Stomach (tissue), 9 donors: Measurements from ENCODE around the gene ARFIP1. TPM values are rescaled to one million over a fixed set of nuclear protein-coding genes. Genes with fewer than 3 reads are reported as not detected.

Source experiments
- DNase-seq, 2 donors: peaks; one replicate each; pipeline versions ENCODE4 v3.0.0 to v3.0.0-alpha.2; 2013 to 2019
- H3K27ac ChIP-seq, 5 donors: fragments of 200-600 bp in 4 of 5; sonication (generic) in 4 of 5; one replicate each; pipeline ENCODE4 v1.5.1; 2013 to 2019; ENCODE audit warnings: mild to moderate bottlenecking in 1 of 5, moderate library complexity in 1 of 5
- H3K27me3 ChIP-seq, 3 donors: fragments of 200-600 bp; sonication (generic); one replicate each; pipeline ENCODE4 v1.5.1; 2017 to 2019; ENCODE audit warnings: mixed run types in 1 of 3
- H3K36me3 ChIP-seq, 4 donors: fragments of 200-600 bp; sonication (generic); 1 replicate in 3 of 4; 2 replicates in 1 of 4; pipeline ENCODE4 v1.5.1; 2016 to 2019
- H3K4me1 ChIP-seq, 4 donors: fragments of 200-600 bp; sonication (generic); one replicate each; pipeline ENCODE4 v1.5.1; 2016 to 2019
- H3K4me3 ChIP-seq, 4 donors: fragments of 200-600 bp; sonication (generic) in 3 of 4; one replicate each; pipeline ENCODE4 v1.5.1; 2016 to 2019; ENCODE audit warnings: mild to moderate bottlenecking in 1 of 4
- H3K9me3 ChIP-seq, 4 donors: fragments of 200-600 bp; sonication (generic); one replicate each; pipeline ENCODE4 v1.5.1; 2016 to 2019
- EP300 ChIP-seq: sonication (generic); formaldehyde crosslinking; IDR thresholded peaks from one replicate; pipeline ENCODE4 v1.6.1; 2017; ENCODE audit warnings: antibody characterized with exemption
- POLR2A ChIP-seq, 4 donors: fragments of 450-650 bp; IDR thresholded peaks; one replicate each; pipeline ENCODE4 v1.6.1; 2016; ENCODE audit warnings: antibody characterized with exemption in 4 of 4, control low read depth in 2 of 4, mild to moderate bottlenecking in 1 of 4, moderate library complexity in 1 of 4
- POLR2AphosphoS5 ChIP-seq, 3 donors: sonication (generic); formaldehyde crosslinking; IDR thresholded peaks; one replicate each; pipeline ENCODE4 v1.6.1; 2016; ENCODE audit warnings: antibody characterized with exemption in 3 of 3
- WGBS, 5 donors: extraction: QIAGEN DNeasy Blood & Tissue Kit in 3 of 5; methylation state at CpG; one replicate each; pipeline versions ENCODE4 v1.1.5 to v1.1.7; 2013 to 2018; 5-methylcytosine and 5-hydroxymethylcytosine counted together
- intact Hi-C: fragments of 100-400 bp; cut with DNase I; formaldehyde crosslinking; loops from one replicate; pipeline ENCODE4 v1.15.1; 2023; ENCODE audit warnings: low total_unique reads
- polyA plus RNA-seq, 3 donors: library from polyadenylated mRNA; stranded (reverse); fragments of 200-250 nt; gene quantifications; one replicate each; pipeline ENCODE4 v1.2.3, GENCODE V29; 2013
- total RNA-seq, 5 donors: library from RNA; depleted of rRNA; stranded (reverse); fragments of >200 nt; gene quantifications; one replicate each; pipeline versions ENCODE4 v1.1.0 to v1.2.3, GENCODE V29; 2014 to 2016
- TF ChIP-seq, protein P1 (sequence below), 7 experiments: fragments of 450-650 bp in 4 of 7; fragments of 200-600 bp in 3 of 7; sonication (generic) in 3 of 7; IDR thresholded peaks; one replicate each; pipeline ENCODE4 v1.5.1; 2016 to 2019; ENCODE audit warnings: antibody characterized with exemption in 7 of 7, control low read depth in 2 of 7, mild to moderate bottlenecking in 1 of 7
- donor health status: healthy with polysubstance abuse.
- donor health status: Bipolar disorder and iron deficiency.
- donor health status: healthy.

The ARFIP1 gene
- total and polyA plus RNA-seq, 8 donors, result 15.3 to 103 (median 39.4) TPM

DNA sequence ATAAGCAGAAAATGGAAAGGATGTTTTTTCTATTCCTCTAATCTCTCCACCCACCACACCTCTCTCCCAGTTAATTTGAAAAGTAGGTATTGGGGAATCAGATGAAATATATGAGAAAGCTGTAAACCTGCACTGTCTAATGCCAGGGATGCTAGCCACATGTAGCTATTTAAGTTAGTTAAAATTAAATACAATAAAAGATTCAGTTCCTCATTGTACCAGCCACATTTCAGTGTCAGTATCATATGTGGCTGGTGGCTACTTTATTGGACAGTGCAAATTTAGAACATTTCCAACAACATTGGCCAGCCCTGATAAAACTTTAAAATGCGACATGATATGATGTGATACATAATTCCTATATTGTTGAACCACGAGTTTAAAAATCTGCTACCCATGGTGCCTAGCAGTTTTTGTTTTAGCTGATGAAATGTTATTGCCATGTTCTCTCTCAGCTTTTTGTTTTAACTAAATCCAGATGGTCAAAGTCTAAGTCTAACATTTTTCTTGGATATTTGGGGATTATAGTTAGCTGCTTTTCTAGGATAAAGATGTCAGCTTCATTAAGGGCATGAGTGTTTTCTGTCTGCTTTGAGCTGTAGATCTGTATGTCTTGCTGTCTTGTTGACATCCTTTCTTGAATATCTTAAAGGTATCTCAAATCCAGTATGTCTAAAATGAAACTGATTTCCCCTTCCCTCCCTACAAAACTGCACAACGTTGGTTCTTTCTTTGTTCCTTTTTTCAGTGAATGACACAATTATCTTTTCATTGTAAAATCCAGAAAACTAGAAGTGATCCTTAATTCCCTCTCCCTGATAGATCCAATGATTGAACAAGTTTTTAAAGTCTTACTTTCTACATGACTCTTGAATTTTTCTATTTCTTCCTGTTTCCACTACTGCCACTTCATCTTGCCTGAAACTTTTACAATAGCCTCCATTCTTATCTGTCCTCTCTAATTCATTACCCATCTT is 6.2 kb downstream of the ARFIP1 start:
- Histone ChIP-seq H3K27ac (peak overlapping the region in 1 of 5 donors; percentile 14), H3K4me3 (no peak overlapping the region), H3K4me1 (peaks cover 24 to 71% (median 48%) of the 10 kb centered on the region in 4 donors), H3K36me3 (peaks cover 0 to 5% (median 0%) of the 10 kb centered on the region in 4 donors), H3K27me3 (no peaks in the 10 kb centered on the region), H3K9me3 (no peaks in the 10 kb centered on the region)
- TF ChIP-seq POLR2A (IDR thresholded peaks at IDR 0.05) (no peak), EP300 (no peak), POLR2AphosphoS5 (IDR thresholded peaks at IDR 0.05) (no peak)
- TF ChIP-seq, protein P1, sequence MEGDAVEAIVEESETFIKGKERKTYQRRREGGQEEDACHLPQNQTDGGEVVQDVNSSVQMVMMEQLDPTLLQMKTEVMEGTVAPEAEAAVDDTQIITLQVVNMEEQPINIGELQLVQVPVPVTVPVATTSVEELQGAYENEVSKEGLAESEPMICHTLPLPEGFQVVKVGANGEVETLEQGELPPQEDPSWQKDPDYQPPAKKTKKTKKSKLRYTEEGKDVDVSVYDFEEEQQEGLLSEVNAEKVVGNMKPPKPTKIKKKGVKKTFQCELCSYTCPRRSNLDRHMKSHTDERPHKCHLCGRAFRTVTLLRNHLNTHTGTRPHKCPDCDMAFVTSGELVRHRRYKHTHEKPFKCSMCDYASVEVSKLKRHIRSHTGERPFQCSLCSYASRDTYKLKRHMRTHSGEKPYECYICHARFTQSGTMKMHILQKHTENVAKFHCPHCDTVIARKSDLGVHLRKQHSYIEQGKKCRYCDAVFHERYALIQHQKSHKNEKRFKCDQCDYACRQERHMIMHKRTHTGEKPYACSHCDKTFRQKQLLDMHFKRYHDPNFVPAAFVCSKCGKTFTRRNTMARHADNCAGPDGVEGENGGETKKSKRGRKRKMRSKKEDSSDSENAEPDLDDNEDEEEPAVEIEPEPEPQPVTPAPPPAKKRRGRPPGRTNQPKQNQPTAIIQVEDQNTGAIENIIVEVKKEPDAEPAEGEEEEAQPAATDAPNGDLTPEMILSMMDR (IDR thresholded peaks at IDR 0.05), result no peak
- intact Hi-C loops, result no loop called here
- 52 to 61% (median 54%) methylated on average over 3 of the region's 3 CpGs for WGBS, 5 donors
- DNase-seq, result no peak

GRCh38 chr4:152786627-152787026 is 6.9 kb downstream of the ARFIP1 start:
- Histone ChIP-seq H3K36me3 (peaks cover 0 to 5% (median 0%) of the 10 kb centered on the region in 4 donors), H3K27me3 (no peaks in the 10 kb centered on the region), H3K9me3 (no peaks in the 10 kb centered on the region), H3K4me1 (peaks cover 17 to 64% (median 42%) of the 10 kb centered on the region in 4 donors), H3K27ac (no peak overlapping the region), H3K4me3 (no peak overlapping the region)
- DNase-seq, result no peak
- TF ChIP-seq POLR2A (IDR thresholded peaks at IDR 0.05) (no peak), POLR2AphosphoS5 (IDR thresholded peaks at IDR 0.05) (no peak), EP300 (no peak)
- TF ChIP-seq, protein P1 (IDR thresholded peaks at IDR 0.05), result no peak
- WGBS, 5 donors, result 92 to 96% (median 94%) methylated on average over 1 of the region's 1 CpG
- intact Hi-C loops, result no loop called here

- no peak overlapping the region for H3K27ac ChIP-seq
- WGBS, 5 donors, result 96 to 100% (median 97%) methylated on average over 3 of the region's 3 CpGs
- TF ChIP-seq, protein P1 (IDR thresholded peaks at IDR 0.05), result no peak
- TF ChIP-seq POLR2A (IDR thresholded peaks at IDR 0.05), result no peak
- no peak for TF ChIP-seq POLR2AphosphoS5 (IDR thresholded peaks at IDR 0.05)
- intact Hi-C loops, result no loop called here
- H3K9me3 ChIP-seq, result no peaks in the 10 kb centered on the region
- no peak overlapping the region for H3K4me3 ChIP-seq
- no peaks in the 10 kb centered on the region for H3K27me3 ChIP-seq
- no peak for DNase-seq
- H3K36me3 ChIP-seq, result no peaks in the 10 kb centered on the region
- H3K4me1 ChIP-seq, result peaks cover 0 to 23% (median 0%) of the 10 kb centered on the region in 4 donors
Measured at GRCh38 chr4:152795891-152796290, 16.1 kb downstream of the ARFIP1 start.

DNA sequence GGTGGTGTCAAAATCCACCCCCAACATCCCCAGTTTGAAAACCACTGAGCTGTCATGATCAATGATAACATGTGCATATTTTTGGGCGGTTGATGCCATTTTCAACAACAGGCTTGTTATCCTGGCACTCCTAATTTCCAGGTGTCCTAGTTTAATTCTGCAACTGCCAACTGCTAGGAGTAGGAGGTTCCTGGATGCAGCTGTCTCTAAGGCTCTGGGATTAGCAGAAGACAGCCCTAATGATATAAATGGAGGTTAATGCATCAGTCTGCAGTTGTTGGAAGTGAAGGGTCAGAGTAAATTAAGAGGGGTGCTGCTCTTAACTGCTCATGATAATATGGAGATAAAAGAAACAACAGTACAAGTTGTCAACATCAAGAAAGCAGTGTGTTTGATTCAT is 23.8 kb downstream of the ARFIP1 start:
- TF ChIP-seq POLR2A (IDR thresholded peaks at IDR 0.05) (no peak), EP300 (no peak), POLR2AphosphoS5 (IDR thresholded peaks at IDR 0.05) (no peak)
- TF ChIP-seq, protein P1 (IDR thresholded peaks at IDR 0.05), result no peak
- no peak overlapping the region for H3K4me3 ChIP-seq
- no peaks in the 10 kb centered on the region for H3K36me3 ChIP-seq
- intact Hi-C loops, result no loop called here
- H3K27ac ChIP-seq, result no peak overlapping the region
- 88 to 97% (median 93%) methylated on average over 1 of the region's 1 CpG for WGBS, 5 donors
- no peaks in the 10 kb centered on the region for H3K9me3 ChIP-seq
- H3K4me1 ChIP-seq, result peaks cover 0 to 33% (median 11%) of the 10 kb centered on the region in 4 donors
- no peaks in the 10 kb centered on the region for H3K27me3 ChIP-seq
- no peak for DNase-seq
